Measurements from ENCODE around the gene ARHGAP18. TPM values are rescaled to one million over a fixed set of nuclear protein-coding genes. Genes with fewer than 3 reads are reported as not detected.

ARHGAP18 gene
- total RNA-seq, 1 donor from 2014 or later = 27.6 TPM

GRCh38 chr6:129692467-129692866, 17.5 kb downstream of the ARHGAP18 start:
- no peak for DNase-seq (ENCODE audit: low read depth in 2 of 2)

GRCh38 chr6:129691709-129692108, 18.3 kb downstream of the ARHGAP18 start:
- DNase-seq (ENCODE audit: low read depth in 2 of 2) = no peak

GRCh38 chr6:129691043-129691640, 18.8 kb downstream of the ARHGAP18 start:
- DNase-seq (ENCODE audit: low read depth in 2 of 2) = no peak

GRCh38 chr6:129686941-129687627, 22.9 kb downstream of the ARHGAP18 start:
- no peak for DNase-seq (ENCODE audit: low read depth in 2 of 2)

DNA sequence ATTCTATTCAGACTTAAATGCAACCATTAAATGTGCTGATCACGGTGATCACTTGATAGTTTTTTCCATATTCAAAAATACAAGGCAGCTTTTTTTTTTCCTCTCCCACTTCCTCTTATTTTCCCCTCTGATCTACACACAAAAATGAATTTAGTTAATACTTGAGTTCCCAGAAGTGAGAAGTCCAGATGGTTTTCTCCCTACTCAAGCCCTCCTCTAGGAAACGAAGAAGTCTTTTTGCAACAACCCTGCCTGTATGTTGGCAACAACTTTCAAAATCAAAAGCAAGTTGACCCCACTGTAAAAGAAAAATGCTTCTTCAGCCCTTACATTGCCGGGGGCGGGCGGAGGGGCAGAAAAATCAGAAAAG, 24.3 kb downstream of the ARHGAP18 start:
- no peak for DNase-seq (ENCODE audit: low read depth in 2 of 2)

DNA sequence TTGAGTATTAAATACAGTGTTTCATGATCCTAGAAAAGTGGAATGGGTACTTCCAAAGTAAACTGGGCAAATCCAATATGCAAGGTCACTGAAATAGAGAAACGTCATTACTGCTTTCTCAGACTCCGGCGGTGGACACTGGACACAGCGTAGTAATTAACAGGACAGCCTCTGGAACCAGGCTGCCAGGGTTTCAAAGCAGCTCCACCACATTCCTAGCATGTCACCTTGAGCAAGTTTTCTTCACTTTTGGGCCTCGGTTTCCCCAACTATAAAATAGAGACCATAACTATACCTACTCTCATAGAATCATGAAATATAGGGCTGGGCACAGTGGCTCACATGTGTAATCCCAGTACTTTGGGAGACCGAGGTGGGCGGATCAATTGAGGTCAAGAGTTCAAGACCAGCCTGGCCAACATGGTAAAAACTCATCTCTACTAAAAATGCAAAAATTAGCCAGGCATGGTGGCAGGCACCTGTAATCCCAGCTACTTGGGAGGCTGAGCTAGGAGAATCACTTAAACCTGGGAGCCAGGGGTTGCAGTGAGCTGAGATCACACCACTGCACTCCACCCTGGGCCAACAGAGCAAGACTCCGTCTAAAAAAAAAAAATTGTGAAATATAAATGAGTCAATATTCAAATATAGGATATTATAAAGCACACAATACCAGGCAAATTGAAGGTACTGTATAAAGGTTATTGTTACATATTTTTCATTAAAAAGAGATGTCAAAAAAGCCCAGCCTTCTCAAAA, 24.9 kb downstream of the ARHGAP18 start:
- DNase-seq (ENCODE audit: low read depth in 2 of 2) = no peak

DNA sequence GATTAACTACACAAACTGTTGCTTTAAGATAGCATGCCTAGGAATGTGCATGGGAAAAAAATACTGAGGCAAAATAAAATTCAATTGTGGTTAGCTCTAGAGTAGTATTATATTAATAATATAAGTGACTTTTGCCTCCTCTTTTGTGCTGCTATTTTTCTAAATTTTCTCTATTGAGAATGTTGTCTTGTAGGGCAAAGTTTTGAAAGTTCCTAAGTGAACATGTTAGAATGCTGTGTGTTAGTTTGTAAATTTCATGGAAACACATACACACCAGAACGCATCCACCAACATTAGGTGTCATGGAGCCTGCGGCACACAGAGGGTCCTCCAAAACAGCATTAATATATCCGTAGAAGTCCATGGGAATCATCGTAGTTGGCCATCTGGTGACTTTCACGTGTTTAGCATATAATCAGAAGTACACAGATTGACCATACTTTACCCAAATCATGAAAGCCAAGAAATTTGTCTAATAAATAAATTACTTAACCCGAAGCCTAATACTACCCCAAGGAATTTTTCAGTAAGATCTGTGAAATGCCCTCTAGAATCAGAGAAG, 25.6 kb downstream of the ARHGAP18 start:
- no peak for DNase-seq (ENCODE audit: low read depth in 2 of 2)

GRCh38 chr6:129683601-129684322, 26.2 kb downstream of the ARHGAP18 start:
- DNase-seq (ENCODE audit: low read depth in 2 of 2) = peak; percentile 90 to 100

DNA sequence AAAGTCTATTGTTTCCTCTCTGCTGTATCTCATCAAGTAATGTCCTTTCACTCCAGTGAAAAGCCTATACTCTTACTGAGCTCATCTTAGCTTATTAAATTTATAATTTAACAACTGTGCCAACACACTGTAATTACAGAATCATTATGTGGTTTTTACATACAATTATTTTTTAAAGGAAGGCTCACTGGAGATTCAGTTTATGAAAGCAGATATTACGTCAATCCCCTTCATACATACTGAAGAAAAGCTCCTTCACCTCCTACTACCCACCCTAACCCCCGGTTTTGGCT, 28.1 kb downstream of the ARHGAP18 start:
- no peak for DNase-seq (ENCODE audit: low read depth in 2 of 2)

GRCh38 chr6:129680633-129681032, 29.3 kb downstream of the ARHGAP18 start:
- peak in 1 of 2 donors; percentile 61 for DNase-seq (ENCODE audit: low read depth in 2 of 2)

- DNase-seq (ENCODE audit: low read depth in 2 of 2) = peak in 1 of 2 donors; percentile 30
Observed at GRCh38 chr6:129679758-129680157, 30.2 kb downstream of the ARHGAP18 start.

DNA sequence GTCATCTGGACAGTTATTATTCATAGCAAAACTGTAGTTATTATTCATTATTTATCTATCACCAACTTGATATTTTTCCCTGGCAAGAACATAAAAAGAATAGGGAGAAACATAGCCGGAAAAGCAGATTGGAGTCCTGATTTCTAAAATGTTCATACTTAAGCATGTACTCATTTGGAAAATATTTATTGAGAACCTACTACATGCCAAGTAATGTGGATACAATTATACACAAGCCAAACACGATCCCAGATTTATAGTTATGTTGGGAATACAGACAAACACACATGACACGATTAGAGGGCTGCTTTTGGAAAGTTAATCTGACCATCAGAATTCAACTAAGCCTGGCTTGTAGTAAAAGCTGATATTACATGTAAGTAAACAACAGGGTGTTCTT, 30.7 kb downstream of the ARHGAP18 start:
- peak in 1 of 2 donors; percentile 37 for DNase-seq (ENCODE audit: low read depth in 2 of 2)

DNA sequence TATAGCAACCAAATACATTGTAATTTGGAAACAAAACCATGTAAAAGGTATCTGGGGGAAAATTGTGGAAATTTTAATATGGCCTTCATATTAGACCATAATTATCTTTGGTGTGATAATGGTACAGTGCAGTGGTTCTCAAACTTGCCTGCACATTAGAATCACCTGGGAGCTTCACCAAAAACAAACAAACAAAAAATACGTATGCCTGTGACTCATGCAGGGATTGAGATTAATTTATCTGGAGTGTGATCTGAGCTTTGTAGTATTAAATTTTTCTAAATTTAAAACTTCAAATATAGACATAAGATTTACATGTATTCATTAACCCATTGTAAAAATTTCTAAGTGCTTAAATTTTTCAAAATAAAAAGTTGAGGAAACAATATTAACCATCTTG, 31.5 kb downstream of the ARHGAP18 start:
- DNase-seq (ENCODE audit: low read depth in 2 of 2) = peak; percentile 35 to 50

- peak; percentile 19 to 55 for DNase-seq (ENCODE audit: low read depth in 2 of 2)
Observed at GRCh38 chr6:129677620-129678325, 32.2 kb downstream of the ARHGAP18 start.

DNA sequence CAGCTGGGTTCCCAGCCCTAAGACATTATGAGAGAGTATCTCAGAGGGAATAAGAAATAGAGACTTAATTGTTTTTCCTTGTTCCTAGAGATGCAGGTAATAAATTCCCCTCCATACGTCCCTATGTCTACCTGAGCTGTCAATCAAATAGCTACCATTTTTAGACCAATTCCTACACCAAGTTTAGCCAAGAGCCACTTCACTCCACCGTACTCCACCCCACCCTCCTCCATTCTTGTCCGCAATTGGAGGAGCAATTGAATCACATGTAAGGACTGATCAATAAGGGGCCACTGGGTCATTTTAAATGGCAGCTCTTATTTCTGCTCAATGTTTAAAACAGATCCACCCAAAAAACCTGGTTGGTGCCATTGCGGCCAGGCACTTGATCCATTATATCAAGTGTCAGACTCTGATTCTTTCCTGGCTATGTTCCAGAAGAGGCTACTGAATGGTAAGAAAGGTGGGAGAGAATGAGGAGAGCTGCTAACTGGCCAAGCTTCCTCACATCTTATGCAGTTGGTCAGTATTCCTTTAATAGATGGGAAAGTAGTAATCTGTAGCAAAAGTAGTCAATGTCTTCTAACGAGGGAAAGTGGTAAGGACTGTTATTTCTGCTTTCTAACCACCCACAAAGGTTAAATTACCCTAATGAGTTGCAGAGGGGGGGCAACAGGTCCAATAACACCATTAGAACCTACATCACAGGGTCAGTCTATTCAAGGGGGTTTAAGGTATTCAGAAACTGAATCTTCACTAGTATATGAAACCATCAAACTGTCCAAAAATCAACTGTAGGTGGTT, 34.1 kb downstream of the ARHGAP18 start:
- no peak for DNase-seq (ENCODE audit: low read depth in 2 of 2)

GRCh38 chr6:129673748-129674147, 36.2 kb downstream of the ARHGAP18 start:
- DNase-seq (ENCODE audit: low read depth in 2 of 2) = no peak

GRCh38 chr6:129672881-129673631, 36.9 kb downstream of the ARHGAP18 start:
- DNase-seq (ENCODE audit: low read depth in 2 of 2) = peak; percentile 49 to 86

DNA sequence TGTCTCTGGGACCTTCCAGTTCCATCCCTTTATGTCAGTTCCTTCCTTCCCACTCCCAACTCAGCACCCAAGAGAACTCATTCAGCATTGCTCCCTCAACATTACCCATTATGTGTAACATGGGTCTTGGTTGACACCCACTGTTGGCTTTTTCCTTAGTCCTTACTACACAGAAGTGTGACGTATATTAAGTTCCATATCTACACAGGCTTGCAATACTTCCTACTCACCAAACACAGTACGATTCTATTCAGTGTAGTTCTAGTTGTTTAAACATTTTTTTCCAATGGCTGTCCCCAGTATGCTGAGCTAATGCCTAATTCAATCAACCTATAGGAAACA, 37.7 kb downstream of the ARHGAP18 start:
- no peak for DNase-seq (ENCODE audit: low read depth in 2 of 2)

GRCh38 chr6:129671442-129672340, 38.3 kb downstream of the ARHGAP18 start:
- DNase-seq (ENCODE audit: low read depth in 2 of 2) = peak; percentile 24 to 32
